Sigmoid colon (tissue), 7 donors: ENCODE data around the gene TAF7. TPM values are rescaled to one million over a fixed set of nuclear protein-coding genes. Genes with fewer than 3 reads are reported as not detected.

Source experiments
- DNase-seq: peaks from one replicate; pipeline ENCODE4 v3.0.0-alpha.2; 2019
- H3K27ac ChIP-seq, 4 donors: fragments of 200-600 bp; sonication (generic); one replicate each; pipeline ENCODE4 v1.5.1; 2016 to 2019; ENCODE audit warnings: mild to moderate bottlenecking in 1 of 4
- H3K27me3 ChIP-seq, 3 donors: fragments of 200-600 bp; sonication (generic); one replicate each; pipeline ENCODE4 v1.5.1; 2019; ENCODE audit warnings: mild to moderate bottlenecking in 1 of 3
- H3K36me3 ChIP-seq, 4 donors: fragments of 200-600 bp; sonication (generic); one replicate each; pipeline ENCODE4 v1.5.1; 2016 to 2019
- H3K4me1 ChIP-seq, 4 donors: fragments of 200-600 bp; sonication (generic); one replicate each; pipeline ENCODE4 v1.5.1; 2017 to 2019
- H3K4me3 ChIP-seq, 4 donors: fragments of 200-600 bp; sonication (generic); one replicate each; pipeline ENCODE4 v1.5.1; 2017 to 2019; ENCODE audit warnings: mild to moderate bottlenecking in 2 of 4, moderate library complexity in 1 of 4
- H3K9me3 ChIP-seq, 4 donors: fragments of 200-600 bp in 3 of 4; sonication (generic) in 3 of 4; one replicate each; pipeline versions ENCODE4 v1.5.1 to v1.6.1; 2013 to 2019
- CTCF ChIP-seq, 4 experiments: fragments of 450-650 bp in 3 of 4; fragments of 200-600 bp in 1 of 4; IDR thresholded peaks; one replicate each; pipeline ENCODE4 v1.5.1; 2016 to 2019; ENCODE audit warnings: antibody characterized with exemption in 4 of 4, mild to moderate bottlenecking in 3 of 4, moderate library complexity in 2 of 4
- EP300 ChIP-seq, 4 donors: sonication (generic); formaldehyde crosslinking; IDR thresholded peaks; one replicate each; pipeline ENCODE4 v1.6.1; 2017; ENCODE audit warnings: antibody characterized with exemption in 4 of 4
- POLR2A ChIP-seq, 2 donors: fragments of 450-650 bp; IDR thresholded peaks; one replicate each; pipeline ENCODE4 v1.6.1; 2016; ENCODE audit warnings: antibody characterized with exemption in 2 of 2, mild to moderate bottlenecking in 2 of 2, moderate library complexity in 2 of 2
- POLR2AphosphoS5 ChIP-seq, 4 donors: sonication (generic); formaldehyde crosslinking; IDR thresholded peaks; one replicate each; pipeline ENCODE4 v1.6.1; 2017; ENCODE audit warnings: antibody characterized with exemption in 4 of 4
- WGBS, 2 donors: extraction: QIAGEN DNeasy Blood & Tissue Kit; methylation state at CpG; one replicate each; pipeline ENCODE4 v1.1.7; 2013; 5-methylcytosine and 5-hydroxymethylcytosine counted together
- intact Hi-C: fragments of 100-400 bp; cut with DNase I; formaldehyde crosslinking; loops from one replicate; pipeline ENCODE4 v1.15.1; 2023
- polyA plus RNA-seq, 3 donors: library from polyadenylated mRNA; stranded (reverse); fragments of 200-250 nt; gene quantifications; one replicate each; pipeline ENCODE4 v1.2.3, GENCODE V29; 2013
- total RNA-seq, 4 donors: library from RNA; depleted of rRNA; stranded (reverse); fragments of >200 nt; gene quantifications; one replicate each; pipeline ENCODE4 v1.1.0, GENCODE V29; 2016
- donor health status: healthy with polysubstance abuse.
- donor health status: Bipolar disorder and iron deficiency.
- donor health status: healthy.

The TAF7 gene
- total and polyA plus RNA-seq, 7 donors: 44.9 to 68.0 (median 60.1) TPM

- Histone ChIP-seq H3K36me3 (no peaks in the 10 kb centered on the region), H3K27me3 (peaks cover 0 to 5% (median 4%) of the 10 kb centered on the region in 3 donors), H3K27ac (no peak overlapping the region), H3K4me3 (no peak overlapping the region), H3K9me3 (peaks cover 50 to 96% (median 70%) of the 10 kb centered on the region in 4 donors), H3K4me1 (no peaks in the 10 kb centered on the region)
- intact Hi-C loops: no loop called here
- 42 to 61% methylated on average over 15 of the region's 15 CpGs for WGBS, 2 donors
- TF ChIP-seq CTCF (IDR thresholded peaks at IDR 0.05): no peak
- TF ChIP-seq POLR2A (IDR thresholded peaks at IDR 0.05): no peak
- no peak for TF ChIP-seq EP300 (IDR thresholded peaks at IDR 0.05)
- TF ChIP-seq POLR2AphosphoS5 (IDR thresholded peaks at IDR 0.05): no peak
- DNase-seq: no peak
Observed at GRCh38 chr5:141360685-141361084, 40.1 kb upstream of the TAF7 start.

- Histone ChIP-seq H3K27me3 (peaks cover 0 to 5% (median 4%) of the 10 kb centered on the region in 3 donors), H3K36me3 (no peaks in the 10 kb centered on the region), H3K4me1 (no peaks in the 10 kb centered on the region), H3K4me3 (peak within 1 kb of the TSS in 2 of 4 donors; percentile 14 to 26), H3K9me3 (peaks cover 48 to 96% (median 68%) of the 10 kb centered on the region in 4 donors), H3K27ac (no peak within 1 kb of the TSS)
- WGBS, 2 donors: 23 to 34% methylated on average over 24 of the region's 24 CpGs
- no peak for DNase-seq
- TF ChIP-seq EP300 (IDR thresholded peaks at IDR 0.05) (no peak), CTCF (IDR thresholded peaks at IDR 0.05) (peak in 1 of 4 experiments; percentile 8)
- intact Hi-C loops: no loop called here
Observed at GRCh38 chr5:141359790-141360426, 39.3 kb upstream of the TAF7 start, which contains the start of gene PCDHGB2. PCDHGB2 (plus strand) TSS chr5:141359994; CDS start chr5:141360136, 142 bp downstream.

GRCh38 chr5:141356950-141357349, 36.4 kb upstream of the TAF7 start:
- Histone ChIP-seq H3K27me3 (peaks cover 0 to 13% (median 0%) of the 10 kb centered on the region in 3 donors), H3K9me3 (peaks cover 37 to 84% (median 62%) of the 10 kb centered on the region in 4 donors), H3K4me3 (no peak overlapping the region), H3K27ac (no peak overlapping the region), H3K4me1 (no peaks in the 10 kb centered on the region), H3K36me3 (no peaks in the 10 kb centered on the region)
- intact Hi-C loops: no loop called here
- 55 to 69% methylated on average over 19 of the region's 19 CpGs for WGBS, 2 donors
- DNase-seq: no peak
- TF ChIP-seq EP300 (IDR thresholded peaks at IDR 0.05) (no peak), POLR2A (IDR thresholded peaks at IDR 0.05) (no peak), POLR2AphosphoS5 (IDR thresholded peaks at IDR 0.05) (no peak), CTCF (IDR thresholded peaks at IDR 0.05) (no peak)

GRCh38 chr5:141356133-141356532, 35.5 kb upstream of the TAF7 start:
- H3K9me3 ChIP-seq: peaks cover 41 to 84% (median 63%) of the 10 kb centered on the region in 4 donors
- DNase-seq: no peak
- H3K4me1 ChIP-seq: no peaks in the 10 kb centered on the region
- TF ChIP-seq EP300 (IDR thresholded peaks at IDR 0.05): no peak
- TF ChIP-seq POLR2AphosphoS5 (IDR thresholded peaks at IDR 0.05): no peak
- no peak for TF ChIP-seq CTCF (IDR thresholded peaks at IDR 0.05)
- TF ChIP-seq POLR2A (IDR thresholded peaks at IDR 0.05): no peak
- H3K27me3 ChIP-seq: peaks cover 0 to 20% (median 0%) of the 10 kb centered on the region in 3 donors
- no peak overlapping the region for H3K27ac ChIP-seq
- H3K36me3 ChIP-seq: no peaks in the 10 kb centered on the region
- no peak overlapping the region for H3K4me3 ChIP-seq
- 72 to 73% methylated on average over 5 of the region's 5 CpGs for WGBS, 2 donors
- intact Hi-C loops: no loop called here
